GM11168 (cell line): Measurements from ENCODE around the gene UXT.
"Not testable (repeated sequence)": the region's sequence is repeated elsewhere in the genome, so short reads cannot be mapped to it uniquely, and the experiment has no call there.

Experiments
- in situ Hi-C: fragments of 300-500 bp; cut with MboI; formaldehyde crosslinking; loops from one replicate; pipeline ENCODE4 v1.12.0; 2022; ENCODE audit warnings: low sequenced_read_pairs; ENCODE audit not compliant: unreplicated experiment

Gene UXT

GRCh38 chrX:47620303-47620685 lies 38.7 kb downstream of the UXT start:
- in situ Hi-C loops, result no loop called here

DNA sequence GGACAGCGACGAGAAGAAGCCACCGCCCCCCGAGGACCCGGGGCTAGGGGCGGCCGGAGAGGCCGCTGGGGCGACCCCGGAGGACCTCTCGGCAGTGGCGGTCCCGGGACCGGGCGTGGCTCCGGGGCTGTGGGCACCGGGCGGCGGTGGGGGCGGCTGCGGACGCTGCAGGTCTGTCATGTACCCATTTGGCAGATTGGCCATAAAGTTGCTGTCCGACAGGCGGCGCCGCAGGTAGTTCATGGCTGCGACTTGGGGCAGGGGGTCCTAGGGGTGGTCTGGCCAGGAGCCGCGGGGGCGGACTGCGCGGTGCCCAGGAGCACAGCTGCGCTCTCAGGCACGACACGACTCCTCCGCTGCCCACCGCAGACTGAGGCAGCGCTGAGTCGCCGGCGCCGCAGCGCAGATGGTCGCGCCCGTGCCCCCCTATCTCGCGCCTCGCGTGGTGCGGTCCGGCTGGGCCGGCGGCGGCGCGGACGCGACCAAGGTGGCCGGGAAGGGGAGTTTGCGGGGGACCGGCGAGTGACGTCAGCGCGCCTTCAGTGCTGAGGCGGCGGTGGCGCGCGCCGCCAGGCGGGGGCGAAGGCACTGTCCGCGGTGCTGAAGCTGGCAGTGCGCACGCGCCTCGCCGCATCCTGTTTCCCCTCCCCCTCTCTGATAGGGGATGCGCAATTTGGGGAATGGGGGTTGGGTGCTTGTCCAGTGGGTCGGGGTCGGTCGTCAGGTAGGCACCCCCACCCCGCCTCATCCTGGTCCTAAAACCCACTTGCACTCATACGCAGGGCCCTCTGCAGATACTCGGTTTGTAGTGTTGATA lies 39.3 kb downstream of the UXT start, which contains the start of gene SYN1:
Gene SYN1, minus strand, starts transcription at position 372 of the 817 bp plus-strand sequence. Its CDS starts 129 bp downstream, at position 243.
- in situ Hi-C loops, result no loop called here

DNA sequence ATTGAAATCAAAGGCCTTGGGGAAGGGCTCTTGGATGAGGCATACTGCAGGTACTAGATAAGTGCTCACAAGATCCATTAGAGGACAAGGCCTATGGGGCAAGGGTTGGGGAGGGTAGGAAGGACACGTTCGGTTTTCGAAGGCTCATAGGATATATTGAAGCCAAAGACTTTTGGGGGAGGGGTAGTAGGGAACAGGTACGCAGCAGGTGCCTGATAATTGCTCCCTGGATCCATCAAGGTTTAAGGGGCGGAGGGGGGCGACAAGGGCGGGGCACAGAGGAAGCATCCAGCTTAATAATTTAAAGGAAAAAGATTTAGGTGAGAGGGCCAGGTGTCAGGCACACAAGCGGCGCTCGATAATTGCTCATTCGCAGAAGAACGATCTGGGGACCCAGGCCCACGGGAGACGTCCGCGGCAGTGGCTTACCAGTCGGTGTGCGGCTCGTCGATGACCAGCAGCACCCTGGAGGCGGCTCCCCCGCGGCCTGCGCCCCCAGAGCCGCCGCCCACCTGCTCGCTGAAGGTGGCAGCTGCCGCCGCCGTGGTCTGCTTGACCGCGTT lies 40.0 kb downstream of the UXT start:
- in situ Hi-C loops, result no loop called here

DNA sequence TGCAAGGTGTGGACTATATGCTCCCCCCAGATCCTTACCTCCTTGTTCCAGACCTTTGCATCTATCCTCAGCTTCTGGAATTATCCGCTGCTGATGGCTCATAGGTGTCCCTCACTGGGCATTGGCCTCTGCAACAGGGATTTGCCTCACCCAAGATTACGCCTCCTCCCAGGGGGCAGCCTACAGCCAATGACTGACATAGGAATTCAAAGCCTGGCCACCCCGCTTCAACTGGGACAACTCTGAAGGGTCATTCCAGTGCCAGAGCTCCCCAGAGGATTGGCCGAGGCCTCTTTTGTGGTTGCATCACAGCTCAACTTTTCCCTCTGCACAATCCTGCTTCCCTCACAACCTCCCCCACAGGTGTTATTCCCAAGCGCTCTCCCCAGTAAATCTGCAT lies 44.4 kb downstream of the UXT start:
- in situ Hi-C loops, result no loop called here

GRCh38 chrX:47613082-47613481 lies 45.9 kb downstream of the UXT start:
- in situ Hi-C loops, result no loop called here

GRCh38 chrX:47612418-47612817 lies 46.6 kb downstream of the UXT start:
- in situ Hi-C loops, result no loop called here

GRCh38 chrX:47611926-47612325 lies 47.1 kb downstream of the UXT start:
- in situ Hi-C loops, result no loop called here

DNA sequence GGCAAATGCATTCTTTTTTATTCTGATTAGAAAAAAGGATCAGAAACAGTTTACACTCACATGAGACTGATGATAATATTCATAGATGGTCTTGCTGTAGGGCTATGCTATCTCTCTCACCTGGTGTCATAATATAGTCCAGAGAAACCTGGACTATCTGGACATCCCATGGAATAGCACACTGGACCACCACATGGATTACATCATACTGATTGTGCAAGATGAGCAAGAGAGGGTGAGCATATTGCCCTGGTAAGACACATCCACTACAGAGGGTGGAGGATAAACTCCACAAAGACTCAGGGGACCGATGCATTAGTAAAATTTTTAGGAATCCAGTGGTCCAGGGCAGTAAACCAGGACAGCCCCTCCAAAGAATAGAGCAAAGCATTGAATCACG lies 47.5 kb downstream of the UXT start:
- in situ Hi-C loops, result no loop called here

DNA sequence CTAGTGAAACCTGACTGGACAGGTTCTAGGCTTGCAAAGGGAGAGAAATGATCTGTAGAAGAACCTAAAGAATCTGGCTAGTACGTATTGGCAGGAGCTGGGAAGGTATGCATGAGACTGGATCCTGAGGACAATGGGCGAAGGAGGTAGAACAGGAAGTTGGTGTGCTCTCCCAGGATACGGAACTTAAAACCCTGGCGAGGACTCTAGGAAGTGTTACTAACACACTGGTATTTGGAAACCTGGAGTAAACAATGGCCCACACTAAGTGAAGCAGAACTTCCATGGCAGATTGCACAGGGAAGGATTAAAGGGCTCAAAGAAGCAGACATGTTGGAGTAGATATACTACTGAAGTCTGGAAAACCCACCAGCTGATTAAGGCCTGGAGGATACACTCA lies 48.5 kb downstream of the UXT start:
- in situ Hi-C loops, result no loop called here

GRCh38 chrX:47608130-47608810 lies 50.7 kb downstream of the UXT start:
- in situ Hi-C loops, result no loop called here

GRCh38 chrX:47607091-47607490 lies 51.9 kb downstream of the UXT start:
- in situ Hi-C loops, result no loop called here

DNA sequence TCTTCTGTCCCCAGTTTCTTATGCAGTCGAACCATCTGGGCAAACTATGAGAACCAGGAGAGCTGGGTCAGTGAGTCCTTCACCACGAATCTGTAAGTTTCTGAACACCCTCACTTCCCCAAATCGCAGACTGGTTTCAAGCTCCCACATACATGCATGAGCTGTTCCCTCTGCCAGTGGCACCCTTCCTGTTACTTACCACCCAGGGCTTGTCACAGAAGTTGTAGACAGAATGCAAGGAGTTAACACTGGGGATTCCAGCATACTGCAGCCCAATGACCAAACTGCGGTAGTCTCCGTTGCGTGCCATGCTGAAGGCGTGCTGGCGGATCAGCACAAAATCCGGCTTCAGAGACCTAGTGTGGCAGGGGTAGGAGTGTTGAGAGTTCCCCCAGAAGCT lies 54.0 kb downstream of the UXT start:
- in situ Hi-C loops, result no loop called here

DNA sequence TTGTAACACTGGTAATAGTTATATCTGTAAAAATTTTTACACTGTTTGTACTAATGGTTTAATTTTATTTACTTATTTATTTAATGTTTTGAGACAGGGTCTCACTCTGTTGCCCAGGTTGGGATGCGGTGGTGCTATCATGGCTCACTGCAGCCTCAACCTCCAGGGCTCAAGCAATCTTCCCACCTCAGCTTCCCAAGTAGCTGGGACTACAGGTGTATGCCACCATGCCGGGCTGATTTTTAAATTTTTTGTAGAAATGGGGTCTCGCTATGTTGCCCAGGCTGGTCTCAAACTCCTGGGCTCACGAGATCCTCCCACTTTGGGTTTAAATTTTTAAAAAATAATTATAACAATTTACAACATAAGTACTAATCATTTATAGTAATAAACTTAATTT lies 55.9 kb downstream of the UXT start:
- in situ Hi-C loops, result not testable (repeated sequence)
